ENCODE results near the gene SEMA5B. TPM values are rescaled to one million over a fixed set of nuclear protein-coding genes. Genes with fewer than 3 reads are reported as not detected.

The SEMA5B gene
- total and polyA plus RNA-seq, 4 donors, result 14.2 to 65.5 (median 39.1) TPM

DNA sequence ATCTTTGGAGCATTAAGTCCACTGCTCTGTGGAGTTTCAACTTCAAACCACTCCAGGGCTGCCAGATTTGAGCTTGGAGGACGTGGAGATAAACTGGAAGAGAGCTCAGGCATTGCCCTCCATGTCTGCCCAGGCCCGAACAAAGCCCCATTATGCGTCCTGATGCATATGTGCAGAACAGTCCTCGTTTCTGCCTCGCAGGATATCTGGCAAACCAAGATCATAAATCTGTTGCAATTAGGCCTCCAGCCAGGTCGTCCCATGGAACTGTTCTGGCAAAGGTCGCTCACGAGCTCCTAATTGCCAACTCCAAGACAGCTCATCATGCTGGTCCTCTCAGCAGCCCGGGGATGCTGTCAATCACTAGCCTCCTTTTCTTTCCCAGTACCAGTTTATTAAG lies 91.2 kb downstream of the SEMA5B start:
- peaks cover 9% of the 10 kb centered on the region for H3K36me3 ChIP-seq (ENCODE audit: control insufficient read depth, insufficient read depth, low read length)
- H3K9me3 ChIP-seq (ENCODE audit: control insufficient read depth, insufficient read depth, low read length), result no peaks in the 10 kb centered on the region
- no peaks in the 10 kb centered on the region for H3K27me3 ChIP-seq (ENCODE audit: control insufficient read depth, insufficient read depth, low read length)
- no peak overlapping the region for H3K4me3 ChIP-seq (ENCODE audit: low read depth, low read length)
- peak overlapping the region; percentile 22 for H3K27ac ChIP-seq (ENCODE audit: low read depth, low read length)
- peaks cover 22% of the 10 kb centered on the region for H3K4me1 ChIP-seq (ENCODE audit: control insufficient read depth, insufficient read depth, low read length)
- DNase-seq (ENCODE audit: low read depth in 4 of 6, low spot score in 6 of 6), result peak in 3 of 6 donors; percentile 29 to 93 (median 85)
- 31% methylated on average over 9 of the region's 9 CpGs for whole genome bisulfite sequencing (ENCODE audit: insufficient coverage)

DNA sequence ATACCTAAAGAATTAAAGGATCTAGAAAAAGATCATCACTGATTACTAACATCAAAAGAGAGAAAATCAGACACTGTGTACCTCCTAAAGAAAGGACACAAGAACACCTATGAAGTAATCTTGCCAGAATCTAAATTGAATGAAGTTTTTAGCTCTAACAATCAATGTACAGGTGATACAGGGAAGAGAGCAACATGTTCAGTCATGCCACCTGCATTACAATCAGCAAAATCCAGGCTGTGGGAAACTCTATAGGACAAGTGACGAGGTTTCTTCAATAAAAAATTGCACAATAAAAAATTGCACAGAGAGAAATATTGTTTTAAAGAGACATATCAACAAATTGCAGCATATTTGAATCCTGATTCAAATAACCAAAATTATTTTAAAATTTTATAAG lies 93.3 kb downstream of the SEMA5B start:
- Histone ChIP-seq H3K9me3 (ENCODE audit: control insufficient read depth, insufficient read depth, low read length) (no peaks in the 10 kb centered on the region), H3K36me3 (ENCODE audit: control insufficient read depth, insufficient read depth, low read length) (peaks cover 7% of the 10 kb centered on the region), H3K27me3 (ENCODE audit: control insufficient read depth, insufficient read depth, low read length) (no peaks in the 10 kb centered on the region), H3K27ac (ENCODE audit: low read depth, low read length) (no peak overlapping the region), H3K4me1 (ENCODE audit: control insufficient read depth, insufficient read depth, low read length) (peaks cover 30% of the 10 kb centered on the region), H3K4me3 (ENCODE audit: low read depth, low read length) (no peak overlapping the region)
- no peak for DNase-seq (ENCODE audit: low read depth in 4 of 6, low spot score in 6 of 6)
- no CpG with 5 or more reads among the region's 1 CpG for WGBS (ENCODE audit: insufficient coverage)

DNA sequence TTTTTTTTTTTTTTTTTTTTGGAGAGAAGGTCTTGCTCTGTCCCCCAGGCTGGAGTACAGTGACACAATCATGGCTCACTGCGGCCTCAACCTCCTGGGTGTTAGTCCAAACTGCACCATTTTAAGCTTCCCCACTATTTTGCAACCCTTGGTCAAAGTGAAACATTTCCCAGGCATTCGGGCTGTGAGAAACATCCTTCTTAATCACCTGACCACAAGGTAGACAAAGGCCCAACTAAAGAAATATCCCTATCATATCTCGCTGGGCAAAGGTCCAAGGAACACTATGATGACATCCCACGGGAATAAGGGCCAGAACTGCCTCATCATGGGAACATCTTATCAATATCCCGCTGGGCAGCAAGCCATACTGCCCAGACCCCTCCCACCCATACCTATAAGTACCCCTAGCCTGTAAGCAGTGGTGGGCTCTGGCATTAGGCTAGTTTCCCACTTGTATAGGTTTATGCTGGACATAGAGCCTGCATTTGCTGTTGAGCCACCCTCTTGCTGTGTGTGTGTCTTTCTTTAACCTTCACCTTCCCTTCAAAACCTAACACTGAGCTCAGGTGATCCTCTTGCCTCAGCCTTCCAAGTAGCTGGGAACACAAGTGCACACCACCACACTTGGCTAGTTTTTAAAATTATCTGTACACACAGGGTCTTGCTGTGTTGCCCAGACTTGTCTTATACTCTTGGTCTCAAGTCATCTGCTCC lies 95.2 kb downstream of the SEMA5B start:
- Histone ChIP-seq H3K9me3 (ENCODE audit: control insufficient read depth, insufficient read depth, low read length) (no peaks in the 10 kb centered on the region), H3K4me3 (ENCODE audit: low read depth, low read length) (no peak overlapping the region), H3K36me3 (ENCODE audit: control insufficient read depth, insufficient read depth, low read length) (peaks cover 7% of the 10 kb centered on the region), H3K27ac (ENCODE audit: low read depth, low read length) (no peak overlapping the region), H3K4me1 (ENCODE audit: control insufficient read depth, insufficient read depth, low read length) (peaks cover 30% of the 10 kb centered on the region), H3K27me3 (ENCODE audit: control insufficient read depth, insufficient read depth, low read length) (no peaks in the 10 kb centered on the region)
- WGBS (ENCODE audit: insufficient coverage), result 85% methylated on average over 2 of the region's 5 CpGs
- DNase-seq (ENCODE audit: low read depth in 4 of 6, low spot score in 6 of 6), result no peak

DNA sequence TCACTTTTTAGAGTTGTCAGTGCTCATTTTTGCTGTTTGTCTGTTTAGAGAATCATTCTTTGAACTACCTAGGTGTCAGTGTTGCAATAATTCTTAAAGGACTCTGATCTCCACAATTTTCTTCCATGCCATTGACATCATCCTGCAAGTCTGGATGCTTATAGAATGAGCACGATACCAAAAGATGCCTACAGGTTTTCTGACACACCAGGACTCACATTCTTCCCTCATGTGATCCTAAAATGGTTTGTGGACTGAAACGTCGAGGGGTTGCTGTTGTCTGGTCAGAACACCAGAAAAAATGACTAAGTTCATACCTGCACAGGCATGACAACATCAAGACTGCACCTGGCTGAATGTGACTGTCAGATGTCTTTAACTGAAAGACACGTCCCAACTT lies 95.9 kb downstream of the SEMA5B start:
- 90% methylated on average over 1 of the region's 4 CpGs for WGBS (ENCODE audit: insufficient coverage)
- no peaks in the 10 kb centered on the region for H3K9me3 ChIP-seq (ENCODE audit: control insufficient read depth, insufficient read depth, low read length)
- H3K4me3 ChIP-seq (ENCODE audit: low read depth, low read length), result no peak overlapping the region
- peaks cover 4% of the 10 kb centered on the region for H3K36me3 ChIP-seq (ENCODE audit: control insufficient read depth, insufficient read depth, low read length)
- H3K27ac ChIP-seq (ENCODE audit: low read depth, low read length), result no peak overlapping the region
- no peak for DNase-seq (ENCODE audit: low read depth in 4 of 6, low spot score in 6 of 6)
- H3K27me3 ChIP-seq (ENCODE audit: control insufficient read depth, insufficient read depth, low read length), result no peaks in the 10 kb centered on the region
- peaks cover 23% of the 10 kb centered on the region for H3K4me1 ChIP-seq (ENCODE audit: control insufficient read depth, insufficient read depth, low read length)

DNA sequence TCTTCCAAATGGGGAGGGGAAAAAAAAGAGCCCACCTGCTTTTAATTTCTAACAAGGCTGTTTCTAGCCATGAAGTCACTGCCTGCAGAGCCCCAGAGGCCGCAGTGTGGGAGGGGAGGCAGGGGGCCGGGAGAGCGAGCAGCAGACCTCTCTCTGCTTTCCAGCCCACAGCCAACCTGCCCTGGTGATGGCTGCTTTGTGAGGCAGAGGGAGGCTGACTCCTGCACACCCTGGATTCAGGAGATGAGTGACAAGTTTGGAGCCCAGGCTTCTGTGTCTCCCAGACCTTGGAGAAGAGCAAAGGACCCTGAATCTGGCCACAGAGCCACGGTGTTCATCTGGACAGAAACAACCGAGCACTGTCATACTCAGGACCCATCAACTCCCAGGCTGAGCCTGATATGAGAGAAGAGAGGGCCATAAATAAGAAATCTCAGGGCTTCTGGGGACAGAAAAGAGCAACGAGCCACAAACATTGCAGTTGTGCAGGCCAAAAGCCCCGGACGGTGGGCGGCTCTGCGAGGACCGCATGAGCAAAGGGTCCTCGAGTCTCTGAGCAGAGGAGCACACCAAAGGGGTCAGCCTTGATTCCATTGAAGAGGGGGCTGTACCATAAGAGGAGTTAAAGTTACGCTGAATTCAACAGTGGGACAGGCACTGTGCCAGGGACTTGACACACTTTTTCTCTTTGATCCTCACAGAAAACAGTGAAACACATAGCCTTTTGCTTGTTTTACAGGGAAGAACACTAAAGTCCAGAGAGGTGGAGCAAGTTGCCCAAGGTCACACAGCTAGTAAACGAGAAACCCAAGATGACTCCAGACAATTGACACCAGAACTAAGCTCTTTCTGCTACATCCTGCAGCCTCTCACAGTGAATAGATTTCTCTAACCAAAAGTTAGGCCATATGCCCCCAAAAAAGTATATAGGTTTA lies 97.2 kb downstream of the SEMA5B start:
- Histone ChIP-seq H3K27ac (ENCODE audit: low read depth, low read length) (no peak overlapping the region), H3K36me3 (ENCODE audit: control insufficient read depth, insufficient read depth, low read length) (peaks cover 14% of the 10 kb centered on the region), H3K9me3 (ENCODE audit: control insufficient read depth, insufficient read depth, low read length) (no peaks in the 10 kb centered on the region), H3K4me3 (ENCODE audit: low read depth, low read length) (no peak overlapping the region), H3K4me1 (ENCODE audit: control insufficient read depth, insufficient read depth, low read length) (peaks cover 14% of the 10 kb centered on the region), H3K27me3 (ENCODE audit: control insufficient read depth, insufficient read depth, low read length) (no peaks in the 10 kb centered on the region)
- no peak for DNase-seq (ENCODE audit: low read depth in 4 of 6, low spot score in 6 of 6)
- WGBS (ENCODE audit: insufficient coverage), result 54% methylated on average over 11 of the region's 14 CpGs

DNA sequence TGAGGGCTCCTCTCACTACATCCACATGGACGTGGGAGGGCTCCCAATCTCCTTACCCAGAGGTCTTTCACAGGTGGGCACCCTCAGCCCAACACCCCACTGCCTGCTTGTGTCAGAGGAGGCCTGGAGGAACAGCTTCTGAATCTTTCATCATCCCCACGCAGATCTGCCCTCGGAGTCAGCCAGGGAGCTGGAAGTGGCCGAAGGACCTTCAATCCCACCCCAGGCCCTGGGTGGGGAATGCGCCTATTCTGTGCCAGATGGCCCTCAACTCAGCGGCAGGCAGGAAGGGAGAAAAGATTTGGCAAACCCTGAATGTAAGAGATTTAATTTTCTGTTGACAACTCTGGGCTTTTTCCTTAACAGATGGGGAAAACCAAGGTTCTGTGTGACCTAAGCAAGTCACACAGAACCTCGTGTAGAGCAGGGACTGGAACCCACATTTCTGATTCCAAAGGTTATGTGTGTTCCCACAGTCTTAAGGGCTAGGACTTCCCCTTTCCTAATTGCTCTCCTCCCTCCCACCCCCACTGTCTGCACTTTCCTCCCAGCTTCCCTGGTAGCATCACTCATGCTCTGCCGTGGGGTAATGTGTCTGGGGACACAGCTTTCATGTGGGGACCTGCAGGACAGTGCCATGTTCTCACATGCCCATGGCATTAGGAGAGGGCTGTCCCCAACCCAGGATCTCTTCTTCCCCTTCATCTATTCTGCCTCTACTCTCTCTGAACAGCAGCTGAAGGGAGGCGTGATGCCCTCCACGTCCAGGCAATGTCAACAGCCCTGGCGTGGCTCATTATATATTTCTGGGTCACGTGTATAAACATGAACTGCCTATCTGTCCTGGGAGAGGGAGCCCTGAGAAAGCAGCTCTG lies 98.1 kb downstream of the SEMA5B start:
- Histone ChIP-seq H3K27me3 (ENCODE audit: control insufficient read depth, insufficient read depth, low read length) (no peaks in the 10 kb centered on the region), H3K36me3 (ENCODE audit: control insufficient read depth, insufficient read depth, low read length) (peaks cover 14% of the 10 kb centered on the region), H3K27ac (ENCODE audit: low read depth, low read length) (no peak overlapping the region), H3K4me1 (ENCODE audit: control insufficient read depth, insufficient read depth, low read length) (peaks cover 14% of the 10 kb centered on the region), H3K4me3 (ENCODE audit: low read depth, low read length) (no peak overlapping the region), H3K9me3 (ENCODE audit: control insufficient read depth, insufficient read depth, low read length) (no peaks in the 10 kb centered on the region)
- WGBS (ENCODE audit: insufficient coverage), result 60% methylated on average over 8 of the region's 12 CpGs
- peak in 2 of 6 donors; percentile 22 to 50 for DNase-seq (ENCODE audit: low read depth in 4 of 6, low spot score in 6 of 6)

DNA sequence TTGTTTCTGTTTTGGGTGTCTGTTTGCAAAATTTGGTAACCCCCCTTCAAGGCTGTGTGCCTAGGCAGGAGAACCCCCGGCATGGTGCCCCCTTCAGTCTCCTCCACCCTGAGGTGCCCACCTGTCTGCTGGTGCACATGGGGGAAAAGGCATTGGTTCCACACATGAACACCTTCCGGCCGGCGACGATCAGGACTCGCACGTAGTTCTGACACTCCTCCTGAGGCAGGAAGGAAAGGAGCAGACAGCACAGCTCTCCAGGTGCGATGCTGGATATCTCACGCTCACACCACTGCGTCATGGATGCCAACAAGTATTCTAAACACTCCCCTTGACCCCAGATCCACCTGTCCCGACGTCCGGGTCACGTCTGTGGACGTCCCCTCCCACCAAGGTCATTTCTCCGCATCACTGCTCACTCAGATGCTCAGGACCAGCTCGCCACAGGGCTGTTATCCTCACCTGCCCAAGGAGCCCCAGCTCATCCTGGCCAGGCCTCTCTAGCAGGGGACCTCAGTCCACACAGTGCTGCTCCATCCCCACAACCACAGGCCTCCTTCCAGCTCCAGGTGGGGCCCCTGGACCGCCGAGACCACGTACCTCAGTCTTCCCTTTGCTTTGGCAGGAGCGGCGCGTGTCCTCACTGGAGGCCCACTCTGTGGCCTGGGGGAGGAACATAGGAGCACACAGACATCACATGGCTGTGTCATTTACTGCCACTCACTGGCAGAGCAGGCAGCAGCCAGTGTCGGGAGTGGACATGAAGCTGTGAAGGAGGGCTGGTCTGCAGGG lies 99.0 kb downstream of the SEMA5B start:
- H3K27ac ChIP-seq (ENCODE audit: low read depth, low read length), result no peak overlapping the region

DNA sequence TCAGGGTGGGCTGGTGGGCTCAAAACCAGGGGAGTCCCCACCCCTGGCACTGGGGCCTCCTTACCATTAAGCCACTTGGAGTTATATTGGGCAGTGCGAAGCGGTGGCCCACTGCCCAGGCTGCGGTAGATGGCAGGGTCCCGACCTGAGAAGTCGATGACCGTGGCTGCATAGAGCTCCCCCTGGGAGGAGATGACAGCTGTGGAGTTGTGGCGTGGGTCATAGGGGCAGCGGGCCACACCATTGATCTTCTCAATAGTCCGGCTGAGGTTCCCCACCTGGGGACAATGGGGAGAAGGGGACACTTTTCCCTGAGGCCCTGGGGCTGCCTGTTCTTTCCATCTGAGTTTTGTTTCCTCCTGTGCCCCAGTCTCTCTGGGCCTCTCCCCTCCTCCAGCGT lies 99.8 kb downstream of the SEMA5B start:
- DNase-seq (ENCODE audit: low read depth in 4 of 6, low spot score in 6 of 6), result no peak
- H3K36me3 ChIP-seq (ENCODE audit: control insufficient read depth, insufficient read depth, low read length), result peaks cover 14% of the 10 kb centered on the region
- H3K27ac ChIP-seq (ENCODE audit: low read depth, low read length), result no peak overlapping the region
- H3K27me3 ChIP-seq (ENCODE audit: control insufficient read depth, insufficient read depth, low read length), result no peaks in the 10 kb centered on the region
- H3K9me3 ChIP-seq (ENCODE audit: control insufficient read depth, insufficient read depth, low read length), result no peaks in the 10 kb centered on the region
- peaks cover 14% of the 10 kb centered on the region for H3K4me1 ChIP-seq (ENCODE audit: control insufficient read depth, insufficient read depth, low read length)
- H3K4me3 ChIP-seq (ENCODE audit: low read depth, low read length), result no peak overlapping the region
- 94% methylated on average over 9 of the region's 10 CpGs for WGBS (ENCODE audit: insufficient coverage)

More for the DNA sequence above, 99.0 kb downstream of the SEMA5B start:
- Histone ChIP-seq H3K36me3 (ENCODE audit: control insufficient read depth, insufficient read depth, low read length) (peaks cover 14% of the 10 kb centered on the region), H3K27me3 (ENCODE audit: control insufficient read depth, insufficient read depth, low read length) (no peaks in the 10 kb centered on the region), H3K9me3 (ENCODE audit: control insufficient read depth, insufficient read depth, low read length) (no peaks in the 10 kb centered on the region), H3K4me1 (ENCODE audit: control insufficient read depth, insufficient read depth, low read length) (peaks cover 14% of the 10 kb centered on the region), H3K4me3 (ENCODE audit: low read depth, low read length) (no peak overlapping the region)
- DNase-seq (ENCODE audit: low read depth in 4 of 6, low spot score in 6 of 6), result no peak
- 94% methylated on average over 18 of the region's 24 CpGs for WGBS (ENCODE audit: insufficient coverage)

Measured in spinal cord (tissue), 10 donors.